ENCODE results near the gene SMOC2.

Gene SMOC2

DNA sequence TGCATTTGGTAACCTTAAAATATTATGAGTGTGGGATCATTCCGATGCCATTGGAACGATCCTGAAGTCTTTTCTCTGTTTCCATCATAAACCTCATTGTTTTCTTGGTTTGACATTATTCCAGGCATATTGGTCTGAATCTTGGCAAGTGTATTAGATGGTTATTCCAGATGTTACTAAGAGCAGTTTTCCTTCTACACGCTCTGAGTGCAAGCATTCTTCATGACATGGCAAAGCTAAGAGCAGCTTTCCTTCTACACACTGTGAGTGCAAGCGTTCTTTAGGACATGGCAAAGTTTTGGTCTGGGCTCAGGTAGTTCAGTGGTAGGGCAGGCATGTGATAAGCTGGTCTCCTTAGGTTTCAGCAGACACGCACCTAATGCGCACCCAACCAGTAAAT, 53.0 kb downstream of the SMOC2 start:
- DNase-seq (ENCODE audit: low read depth), result no peak

DNA sequence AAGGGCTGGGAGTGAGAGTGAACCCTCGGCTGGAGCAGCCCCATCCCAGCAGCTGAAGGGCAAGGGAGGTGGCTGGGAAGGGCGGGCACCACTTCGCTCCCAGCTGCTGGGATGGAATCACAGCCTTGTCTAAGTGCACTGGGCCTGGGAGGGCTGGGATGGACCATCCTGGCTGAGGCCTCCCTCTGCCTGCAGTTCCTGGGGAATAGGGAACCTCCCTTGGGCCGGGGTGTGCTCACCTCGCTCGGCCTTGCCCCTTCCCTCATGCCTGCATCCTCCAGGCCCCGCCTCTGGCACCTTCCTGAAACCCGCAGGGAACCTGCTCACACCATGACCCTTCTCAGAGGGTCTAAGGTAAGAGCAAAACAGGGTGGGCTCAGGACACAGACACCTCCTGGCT, 53.7 kb downstream of the SMOC2 start:
- no peak for DNase-seq (ENCODE audit: low read depth)

DNA sequence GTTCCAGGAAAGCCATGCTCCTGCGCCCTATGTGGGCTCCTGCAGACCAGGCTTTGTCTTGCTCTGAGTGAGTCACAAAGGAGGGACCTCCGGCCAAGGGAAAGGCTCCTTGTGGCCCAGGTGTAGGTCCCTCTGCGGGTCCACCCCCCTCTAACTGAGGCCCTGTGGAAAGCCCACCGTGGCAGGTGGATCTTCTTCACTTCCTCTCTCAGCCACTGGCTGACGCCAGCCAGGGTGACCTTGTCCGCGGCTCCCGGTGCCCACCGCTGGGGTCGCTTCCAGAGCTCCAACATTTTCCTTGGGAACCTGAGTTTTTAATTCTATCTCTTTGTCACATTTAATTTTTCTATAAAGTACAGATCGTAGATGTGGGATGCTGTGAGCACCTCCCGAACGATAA, 54.1 kb downstream of the SMOC2 start:
- DNase-seq (ENCODE audit: low read depth), result no peak

DNA sequence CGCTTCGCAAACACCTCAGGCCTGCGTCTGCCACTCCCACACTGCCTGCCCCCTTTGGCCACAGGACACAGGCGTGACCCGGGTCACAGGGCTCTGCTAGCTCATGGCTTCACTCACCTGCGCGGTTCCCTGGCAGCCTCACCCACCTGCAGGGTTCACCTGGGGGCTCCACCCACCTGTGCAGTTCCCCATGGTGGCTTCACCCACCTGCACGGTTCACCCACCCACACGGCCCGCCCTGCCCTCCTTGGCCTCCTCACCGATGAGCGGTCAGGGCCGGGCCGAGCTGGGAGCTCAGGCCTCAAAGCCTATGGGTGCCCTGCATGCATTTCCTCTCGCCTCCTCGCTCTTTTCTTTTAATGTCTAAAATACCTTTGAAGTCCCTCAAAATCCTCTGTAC, 54.7 kb downstream of the SMOC2 start:
- DNase-seq (ENCODE audit: low read depth), result no peak

DNA sequence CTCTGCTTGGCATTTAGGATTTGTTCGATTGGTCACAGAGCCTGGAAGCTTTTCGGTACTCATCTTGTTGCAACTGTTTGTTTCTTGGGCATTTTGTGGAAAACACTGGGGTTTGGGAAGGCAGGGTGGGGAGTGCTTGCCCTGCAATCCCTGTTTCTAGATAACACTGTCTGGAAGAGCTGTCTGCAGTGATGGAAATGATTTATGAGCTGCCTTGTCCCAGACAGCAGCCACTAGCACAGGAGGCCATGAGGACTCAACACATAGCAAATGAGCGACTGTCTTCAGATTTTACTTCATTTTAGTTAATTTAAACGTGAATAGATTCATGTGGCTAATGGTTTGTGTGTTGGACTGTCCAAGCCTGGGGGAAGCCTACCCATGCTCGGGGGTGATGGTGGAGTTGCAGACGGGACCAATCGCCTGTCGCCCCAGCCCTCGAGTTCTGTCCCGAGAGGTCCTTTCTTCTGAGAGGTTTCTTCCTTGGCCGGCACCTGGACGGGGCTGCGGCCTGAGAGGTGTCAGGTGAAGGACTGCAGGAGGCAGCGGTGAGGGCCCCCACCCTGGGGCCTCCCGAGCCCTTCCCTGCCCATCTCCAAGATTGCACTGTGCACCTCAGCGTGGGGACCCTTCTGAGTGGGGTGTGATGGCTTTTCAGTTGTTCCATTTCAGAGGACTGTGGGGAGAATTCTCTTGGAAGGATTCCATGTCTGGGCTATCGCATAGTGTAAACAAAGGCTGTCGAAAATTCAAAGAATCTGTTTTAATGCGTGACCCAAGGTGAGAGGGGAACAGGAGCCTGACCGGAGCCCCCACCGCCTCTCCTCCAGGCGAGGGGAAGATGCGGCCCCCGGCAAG, 55.4 kb downstream of the SMOC2 start:
- no peak for DNase-seq (ENCODE audit: low read depth)

DNA sequence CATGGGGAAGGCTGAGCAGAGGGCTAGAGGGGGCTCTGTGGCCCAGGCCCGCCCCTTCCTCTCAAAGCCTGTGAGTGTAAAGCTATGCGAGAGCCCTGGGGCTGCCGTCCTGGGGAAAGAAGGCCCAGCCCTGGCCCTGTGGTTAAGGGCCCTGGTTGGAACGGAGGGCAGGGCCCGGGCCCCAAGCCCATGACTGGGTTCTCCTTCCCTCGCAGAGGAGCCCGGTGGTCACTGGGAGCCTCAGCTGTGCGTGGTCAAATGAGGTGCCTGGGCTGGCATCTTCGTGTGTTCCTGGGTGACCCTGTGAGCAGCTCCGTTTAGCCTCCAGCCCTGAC, 56.0 kb downstream of the SMOC2 start:
- DNase-seq (ENCODE audit: low read depth), result no peak

DNA sequence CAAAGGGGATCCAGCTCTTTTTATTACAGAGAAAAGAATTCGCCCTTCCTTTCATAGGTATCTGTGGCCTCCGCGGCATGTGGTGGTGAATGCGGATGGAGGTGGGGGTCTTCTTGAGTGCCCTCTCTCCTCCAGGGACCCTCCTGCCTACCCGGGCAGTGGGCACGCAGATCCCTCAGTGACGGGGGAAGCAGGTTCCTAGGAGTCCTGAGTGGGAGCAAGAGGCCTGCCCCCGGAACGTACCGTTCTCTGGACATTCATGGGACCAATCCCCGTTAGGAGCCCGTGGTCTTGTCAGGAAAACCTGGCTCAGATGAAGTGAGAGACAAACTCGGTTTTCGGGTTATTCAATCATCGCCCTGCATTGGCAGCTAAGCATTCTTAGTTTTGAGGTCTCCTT, 56.4 kb downstream of the SMOC2 start:
- no peak for DNase-seq (ENCODE audit: low read depth)

DNA sequence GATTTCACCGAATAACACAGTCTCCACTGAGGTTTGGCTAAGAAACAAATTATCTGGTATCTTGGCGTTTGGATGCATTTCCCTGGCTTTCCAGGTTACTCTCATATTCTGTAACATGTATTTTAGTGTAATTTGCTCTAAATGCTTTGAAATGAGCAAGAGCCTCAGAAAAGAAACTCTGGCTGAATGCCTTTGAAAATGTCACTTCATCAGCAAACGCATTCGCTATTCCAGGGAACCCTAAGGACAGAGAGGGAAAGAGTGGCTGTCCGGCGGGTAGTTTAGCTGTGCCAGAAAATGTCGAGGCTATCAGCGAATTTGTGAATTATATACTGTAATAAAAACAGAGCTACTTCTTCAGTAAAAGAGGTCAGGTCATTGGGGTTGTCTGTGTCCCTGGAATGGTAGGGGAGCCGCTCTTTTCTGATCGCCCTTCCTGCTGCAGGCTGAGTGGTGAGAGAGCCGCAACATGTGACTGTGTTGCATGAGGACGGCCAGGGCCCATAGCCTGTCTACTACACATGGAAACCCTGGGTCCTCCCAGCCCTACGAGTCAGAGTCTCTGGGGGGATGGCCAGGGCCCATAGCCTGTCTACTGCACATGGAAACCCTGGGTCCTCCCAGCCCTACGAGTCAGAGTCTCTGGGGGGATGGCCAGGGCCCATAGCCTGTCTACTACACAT, 57.3 kb downstream of the SMOC2 start:
- DNase-seq (ENCODE audit: low read depth), result no peak

DNA sequence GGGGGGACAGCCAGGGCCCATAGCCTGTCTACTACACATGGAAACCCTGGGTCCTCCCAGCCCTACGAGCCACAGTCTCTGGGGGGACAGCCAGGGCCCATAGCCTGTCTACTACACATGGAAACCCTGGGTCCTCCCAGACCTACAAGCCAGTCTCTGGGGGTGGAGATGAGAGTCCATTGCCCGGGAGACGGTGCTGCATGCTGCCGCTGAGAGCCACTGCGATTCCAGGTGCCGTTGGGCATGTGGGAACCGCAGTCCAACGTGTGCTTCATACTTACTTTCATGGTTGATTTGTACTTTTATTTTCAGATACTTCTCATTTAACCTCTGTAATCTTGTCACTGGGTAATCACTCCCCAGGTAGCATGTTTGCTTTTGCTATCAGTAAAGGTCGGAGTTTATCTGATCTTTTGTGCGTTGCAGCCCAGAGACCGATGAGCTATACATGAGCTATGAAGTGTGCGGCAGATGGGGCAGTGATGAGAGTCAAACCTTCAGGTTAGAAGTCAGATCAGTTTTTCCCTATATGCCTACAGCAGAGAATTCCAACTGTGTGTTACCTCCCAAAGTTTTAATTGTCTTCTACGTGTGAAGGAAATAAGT, 58.2 kb downstream of the SMOC2 start:
- no peak for DNase-seq (ENCODE audit: low read depth)

DNA sequence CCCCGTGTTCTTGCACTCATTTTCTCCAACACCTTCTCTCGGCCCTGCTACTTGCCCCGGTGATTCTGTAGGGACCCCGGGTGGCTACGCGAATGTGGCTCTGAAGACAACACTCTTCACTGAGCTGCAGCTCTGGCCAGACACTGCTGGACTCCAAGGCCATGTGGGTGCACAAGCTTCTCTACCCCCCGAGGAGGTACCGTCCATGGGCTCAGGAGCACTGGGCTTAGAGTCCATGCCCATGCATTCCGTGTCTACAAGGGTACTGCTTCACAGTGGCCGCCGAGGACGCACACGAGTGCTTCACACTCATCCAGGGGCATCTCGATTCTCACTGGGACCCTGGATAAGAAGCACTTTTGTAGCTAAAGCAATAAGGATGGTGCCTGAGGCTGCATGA, 59.5 kb downstream of the SMOC2 start:
- DNase-seq (ENCODE audit: low read depth), result no peak

DNA sequence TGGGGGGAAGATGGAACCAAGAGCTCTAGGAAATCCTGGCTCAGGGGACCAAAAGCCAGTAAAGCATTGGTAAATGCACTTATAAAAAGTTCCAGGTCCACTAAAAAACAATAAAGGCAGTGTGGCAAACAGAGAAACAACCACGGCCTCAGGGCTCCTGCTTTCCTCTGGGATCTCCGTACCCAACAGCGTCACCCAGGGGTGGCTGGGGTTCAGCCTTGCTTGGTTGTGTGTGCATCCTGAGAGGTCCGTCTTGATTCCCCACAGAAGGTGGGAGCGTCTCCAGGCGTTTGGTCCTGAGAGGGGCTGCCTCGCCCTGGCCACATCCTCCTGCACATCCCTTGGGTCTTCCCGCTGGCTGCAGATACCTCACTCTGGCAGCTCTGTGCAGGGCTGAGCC, 60.6 kb downstream of the SMOC2 start:
- DNase-seq (ENCODE audit: low read depth), result no peak

DNA sequence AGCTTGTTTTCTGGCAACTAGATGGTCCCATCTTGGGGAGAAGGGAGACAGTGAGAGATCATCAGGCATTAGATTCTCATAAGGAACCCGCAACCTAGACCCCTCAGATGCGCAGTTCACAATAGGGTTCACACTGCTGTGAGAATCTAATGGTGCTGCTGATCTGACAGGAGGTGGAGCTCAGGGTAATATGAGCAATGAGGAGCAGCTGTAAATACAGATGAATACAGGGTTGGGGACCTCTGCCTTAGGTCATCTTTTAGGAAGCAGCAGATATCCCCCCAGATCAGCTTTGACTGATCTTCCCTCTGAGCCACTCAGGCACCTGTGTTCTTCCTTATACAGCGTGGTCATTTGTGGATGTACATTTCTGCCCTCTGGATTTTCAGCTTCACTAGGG, 63.4 kb downstream of the SMOC2 start:
- no peak for DNase-seq (ENCODE audit: low read depth)

DNA sequence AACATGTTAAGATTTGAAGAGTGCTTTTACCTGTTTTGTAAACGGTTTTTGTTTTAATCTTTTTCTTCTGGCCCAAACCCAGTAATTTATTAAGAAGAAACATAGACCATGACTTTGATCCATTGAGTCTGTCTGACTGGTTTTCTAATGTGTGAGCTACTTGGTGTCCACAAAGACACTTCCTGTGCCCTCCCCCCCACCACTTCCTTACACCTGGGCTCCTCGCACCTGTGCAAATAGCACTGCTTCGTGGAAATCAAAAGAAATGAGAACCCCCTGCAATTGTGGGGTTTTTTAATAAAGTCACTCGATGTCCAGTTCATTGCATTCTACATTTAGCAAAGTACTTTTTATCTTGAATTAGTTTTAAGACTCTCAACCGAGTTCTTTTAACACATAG, 65.5 kb downstream of the SMOC2 start:
- DNase-seq (ENCODE audit: low read depth), result no peak

DNA sequence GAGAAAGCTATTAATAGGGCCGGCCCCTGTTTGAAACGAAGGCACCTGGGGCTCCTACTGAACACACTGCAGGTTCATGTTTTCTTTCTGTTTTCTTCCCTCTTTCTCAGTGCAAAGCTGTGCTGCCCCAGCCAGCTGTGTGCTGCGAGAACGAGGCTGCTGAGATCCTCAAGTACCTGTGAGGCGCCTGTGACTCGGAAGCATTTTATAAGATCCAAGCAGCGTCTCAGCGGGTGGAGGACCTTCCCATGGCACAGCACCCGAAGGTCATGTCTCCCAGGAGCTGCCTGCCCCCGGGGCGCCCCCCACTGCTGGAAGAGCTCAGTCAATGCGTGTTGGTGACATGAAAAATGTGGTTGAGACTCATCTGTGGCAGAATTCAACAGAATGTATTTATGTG, 66.3 kb downstream of the SMOC2 start:
- DNase-seq (ENCODE audit: low read depth), result no peak

DNA sequence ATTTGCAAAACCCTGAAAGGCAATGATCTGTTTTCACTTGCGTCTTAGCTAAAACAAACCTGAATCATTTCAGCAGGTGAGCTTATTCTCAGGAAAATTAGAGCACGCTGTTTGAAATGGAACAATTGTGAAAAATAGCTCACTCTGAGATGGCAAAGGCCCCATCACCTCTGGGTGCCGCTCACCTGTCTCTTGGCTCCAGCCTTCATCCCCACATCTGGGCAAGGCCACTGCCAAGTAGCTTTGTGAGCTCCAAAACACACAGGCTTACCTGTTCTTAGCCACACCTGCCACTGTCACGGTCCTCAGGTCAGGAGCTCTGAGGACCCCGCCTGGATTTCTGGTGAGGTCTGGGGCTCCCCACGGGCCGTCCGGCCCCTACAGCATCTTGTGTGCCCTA, 66.7 kb downstream of the SMOC2 start:
- no peak for DNase-seq (ENCODE audit: low read depth)

DNA sequence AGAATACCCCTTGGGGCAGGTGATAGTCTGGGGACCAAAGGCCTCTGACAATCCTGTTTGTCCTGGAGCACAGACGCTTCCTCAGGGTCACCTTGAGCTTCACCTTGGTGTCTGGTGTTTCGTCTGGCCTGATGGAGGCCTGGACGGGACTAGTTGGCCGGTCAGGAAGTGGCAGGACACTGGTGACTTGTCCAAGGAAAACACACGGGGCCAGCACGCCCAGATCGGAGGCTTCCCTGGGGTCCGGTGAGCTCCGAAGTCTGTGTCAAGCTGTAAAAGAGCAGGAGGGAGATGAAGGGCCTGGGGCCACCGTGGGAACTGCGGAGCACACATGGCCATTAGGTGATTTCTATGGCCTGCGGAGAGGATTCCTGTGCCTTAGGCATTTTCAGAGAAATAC, 67.9 kb downstream of the SMOC2 start:
- no peak for DNase-seq (ENCODE audit: low read depth)

DNA sequence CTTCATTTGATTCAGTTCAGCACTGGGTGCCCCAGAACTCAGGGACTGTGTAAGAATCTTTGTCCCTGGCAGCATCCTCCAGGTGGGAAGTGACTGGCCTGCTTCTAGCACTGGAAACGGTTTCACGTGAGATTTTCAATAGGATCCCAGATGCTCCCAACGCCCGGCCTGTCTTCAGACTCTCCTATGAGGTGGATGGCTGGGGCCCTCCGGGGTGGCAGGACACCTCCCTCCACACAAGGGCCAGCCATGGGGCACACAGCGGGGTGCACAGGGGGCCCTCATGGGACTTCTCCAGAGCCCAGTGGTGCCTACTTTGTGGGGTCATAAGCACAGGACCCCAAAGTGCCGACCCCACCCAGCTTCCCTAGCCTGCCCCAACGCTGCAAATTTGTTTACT, 72.8 kb downstream of the SMOC2 start:
- DNase-seq (ENCODE audit: low read depth), result no peak

DNA sequence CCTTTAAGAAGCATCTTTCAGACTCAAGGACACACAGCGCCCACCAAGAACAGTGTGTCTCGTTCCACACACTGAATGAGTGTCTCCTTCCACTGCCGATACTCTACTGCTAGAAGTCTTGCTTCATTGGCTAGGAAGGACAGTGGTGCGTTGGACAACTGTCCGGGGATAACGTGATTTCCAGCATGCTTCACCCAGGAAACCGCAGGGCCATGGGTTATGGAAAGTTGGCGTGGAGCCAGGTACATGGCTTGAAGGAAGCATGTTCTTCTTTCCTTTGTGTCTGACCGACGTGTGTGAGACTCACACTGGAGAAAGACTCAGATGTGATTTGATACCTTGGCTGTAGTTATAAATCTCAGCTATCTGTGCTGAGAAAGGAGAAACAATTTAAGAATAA, 73.2 kb downstream of the SMOC2 start:
- DNase-seq (ENCODE audit: low read depth), result no peak

DNA sequence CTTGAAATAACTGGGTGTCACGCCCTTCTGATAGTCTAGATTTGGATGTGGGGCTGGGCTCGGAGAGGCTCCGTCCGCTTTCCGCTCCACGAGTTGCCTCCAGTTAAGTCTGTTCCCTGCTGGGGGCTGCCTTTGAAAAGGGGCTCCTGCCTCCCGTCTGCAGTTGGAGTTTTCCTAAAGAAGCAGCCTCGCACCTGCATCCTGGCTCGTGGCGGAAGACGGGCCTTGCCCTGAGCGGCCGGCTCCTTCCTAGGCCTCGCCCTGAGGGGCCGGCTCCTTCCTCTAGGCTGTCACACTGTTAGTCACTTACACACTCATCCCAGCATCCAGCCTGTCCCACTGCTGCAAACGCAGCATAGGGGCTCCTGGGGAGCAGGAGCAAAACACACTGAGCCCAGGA, 74.4 kb downstream of the SMOC2 start:
- no peak for DNase-seq (ENCODE audit: low read depth)

DNA sequence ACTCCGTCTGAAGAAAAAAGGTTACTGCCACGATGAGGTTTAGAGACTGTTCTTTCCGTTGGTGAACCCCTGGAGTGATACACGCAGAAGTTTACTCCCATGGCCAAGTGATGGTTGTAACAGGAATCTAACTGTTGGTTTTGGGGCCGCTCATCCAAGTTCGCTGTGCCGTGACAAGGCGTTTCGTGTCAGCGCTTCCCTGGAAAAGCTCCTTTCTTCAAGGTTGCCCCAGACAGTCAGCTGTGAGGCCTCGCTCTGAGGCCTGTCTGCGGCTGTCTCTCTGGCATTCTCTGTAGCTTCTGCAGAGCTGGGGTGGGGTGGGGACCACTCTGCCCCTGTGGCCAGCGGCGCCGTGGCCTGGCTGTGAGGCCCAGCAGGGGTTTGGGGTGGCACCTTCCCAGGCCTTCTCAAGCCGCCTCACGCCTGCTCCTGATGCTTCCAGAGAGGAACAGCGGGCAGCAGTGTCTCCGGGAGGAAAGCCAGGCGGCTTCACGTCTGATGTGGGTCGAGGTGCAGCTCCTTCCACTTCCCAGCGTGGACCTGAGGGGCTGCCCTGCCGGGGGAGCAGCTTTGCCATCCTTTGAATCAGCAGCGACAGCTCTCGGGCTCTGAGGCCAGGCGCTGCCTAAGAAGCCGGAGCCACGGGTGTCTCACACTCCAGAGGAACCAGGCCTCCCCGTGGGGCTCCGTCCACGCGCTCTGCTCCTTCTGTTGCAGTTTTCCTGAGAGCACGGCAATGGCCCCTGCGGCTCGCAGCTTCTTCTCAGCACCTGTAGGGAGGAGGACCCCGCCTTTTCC, 76.2 kb downstream of the SMOC2 start:
- DNase-seq (ENCODE audit: low read depth), result no peak

DNA sequence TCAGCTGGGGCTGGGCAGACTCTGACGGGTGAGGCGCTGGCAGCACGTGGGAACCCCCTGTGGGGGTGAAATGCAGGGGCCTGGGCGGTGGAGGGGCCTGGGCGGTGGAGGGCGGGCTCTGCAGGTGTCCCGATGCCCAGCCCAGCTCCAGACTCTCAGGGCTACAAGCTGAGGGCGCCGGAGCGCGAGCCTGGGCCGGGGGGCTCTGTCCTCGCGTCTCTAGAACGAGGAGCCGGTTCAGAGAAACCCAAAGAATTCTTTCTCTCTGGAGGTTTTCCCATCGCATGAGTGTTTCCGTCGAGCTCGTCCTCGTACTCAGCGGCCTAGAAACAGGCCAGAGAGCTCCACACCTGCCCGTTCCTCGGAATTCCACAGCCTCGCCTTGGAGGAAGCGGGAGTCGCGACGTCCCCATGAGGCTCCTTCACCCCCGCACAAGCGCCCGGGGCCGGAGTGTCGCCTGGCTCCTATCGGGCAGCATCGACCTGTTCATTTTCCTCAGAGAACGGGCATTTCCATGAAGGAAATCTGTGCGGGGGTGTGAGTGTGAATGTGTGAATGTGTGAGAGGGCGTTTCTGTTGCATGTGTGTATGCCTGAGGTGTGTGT, 76.9 kb downstream of the SMOC2 start:
- no peak for DNase-seq (ENCODE audit: low read depth)

DNA sequence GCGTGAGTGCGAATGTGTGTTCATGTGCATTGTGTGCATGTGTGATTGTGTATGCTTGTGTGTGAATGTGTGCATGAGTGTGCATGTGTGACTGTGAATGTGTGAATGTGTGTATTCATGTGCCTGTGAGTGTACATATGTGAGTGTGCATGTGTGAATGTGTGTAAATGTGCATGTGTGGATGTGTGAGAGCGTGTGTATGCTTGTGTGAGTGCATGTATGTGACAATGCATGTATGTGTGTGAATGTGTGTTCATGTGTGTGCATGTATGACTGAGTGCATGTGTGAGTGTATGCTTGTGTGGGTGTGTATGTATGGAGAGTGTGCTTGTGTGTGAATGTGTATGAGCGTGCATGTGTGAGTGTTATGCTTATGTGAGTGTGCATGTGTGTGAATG, 77.4 kb downstream of the SMOC2 start:
- no peak for DNase-seq (ENCODE audit: low read depth)

All from EH (cell line).